Caco-2 (cell line): ENCODE data around the gene UBE2D4. TPM values are rescaled to one million over a fixed set of nuclear protein-coding genes. Genes with fewer than 3 reads are reported as not detected.
A peak's percentile ranks its signal among the peaks of the same experiment; 100 is the strongest.

Experiments
- BruUV-seq: library from RNA; stranded (reverse); fragments of 400-500 nt; replicated peaks from 2 replicates; lab custom pipeline; 2021; lab: Mats Ljungman, UMichigan
- CTCF ChIA-PET: fragments of 300-600 bp; sonication (Branson Sonifier 250); formaldehyde crosslinking; loops from one replicate; lab custom pipeline; 2022; ENCODE audit warnings: antibody characterized with exemption; lab: Charles Lee
- POLR2A ChIA-PET: fragments of 300-600 bp; sonication (Branson Sonifier 250); formaldehyde crosslinking; loops from one replicate; lab custom pipeline; 2022; ENCODE audit warnings: antibody characterized with exemption; lab: Charles Lee
- DNase-seq, 2 experiments: peaks; one replicate each; pipeline versions ENCODE4 v3.0.0 to v3.0.0-alpha.2; 2020 to 2022
- H3K27me3 ChIP-seq: replicated peaks from 2 replicates; pipeline ENCODE4 v1.6.0; 2011; ENCODE audit warnings: low read length; ENCODE audit not compliant: control insufficient read depth, insufficient read depth
- H3K36me3 ChIP-seq: 2 replicates; pipeline ENCODE4 v1.5.1; 2011; ENCODE audit warnings: low read length; ENCODE audit not compliant: control insufficient read depth, insufficient read depth
- H3K4me1 ChIP-seq: fragments of 250-450 bp; sonication (Bioruptor Pico); 2 replicates; pipeline ENCODE4 v1.5.1; 2020; ENCODE audit warnings: mild to moderate bottlenecking
- H3K4me3 ChIP-seq: 2 replicates; pipeline ENCODE4 v1.5.1; 2011; ENCODE audit warnings: low read depth, mild to moderate bottlenecking, control low read depth, low read length
- H3K9me3 ChIP-seq: fragments of 250-450 bp; sonication (Bioruptor Pico); 2 replicates; pipeline ENCODE4 v1.5.1; 2020; ENCODE audit warnings: mild to moderate bottlenecking, moderate library complexity
- H3K27ac Mint-ChIP-seq: one replicate; pipeline ENCODE4 v1.8.0; 2022; ENCODE audit warnings: mixed read lengths; ENCODE audit not compliant: unreplicated experiment
- H3K27me3 Mint-ChIP-seq: one replicate; pipeline ENCODE4 v1.8.0; 2022; ENCODE audit warnings: mixed read lengths; ENCODE audit not compliant: insufficient read depth, unreplicated experiment
- H3K36me3 Mint-ChIP-seq: one replicate; pipeline ENCODE4 v1.8.0; 2022; ENCODE audit warnings: mild to moderate bottlenecking, mixed read lengths; ENCODE audit not compliant: insufficient read depth, unreplicated experiment
- H3K4me1 Mint-ChIP-seq: one replicate; pipeline ENCODE4 v1.8.0; 2022; ENCODE audit warnings: low read depth, mixed read lengths; ENCODE audit not compliant: unreplicated experiment
- H3K4me3 Mint-ChIP-seq: one replicate; pipeline ENCODE4 v1.8.0; 2022; ENCODE audit warnings: mild to moderate bottlenecking, moderate library complexity, mixed read lengths; ENCODE audit not compliant: unreplicated experiment
- H3K9me3 Mint-ChIP-seq: one replicate; pipeline ENCODE4 v1.8.0; 2022; ENCODE audit warnings: mixed read lengths; ENCODE audit not compliant: unreplicated experiment
- CTCF ChIP-seq, 2 experiments: fragments of 200-600 bp in 1 of 2; IDR thresholded peaks; 1 replicate in 1 of 2; 2 replicates in 1 of 2; pipeline versions ENCODE4 v1.5.1 to v1.8.0; 2011 to 2022; ENCODE audit warnings: antibody characterized with exemption in 1 of 2, control low read depth in 1 of 2, inconsistent platforms in 1 of 2, low read depth in 1 of 2, low read length in 1 of 2, mild to moderate bottlenecking in 1 of 2, moderate library complexity in 1 of 2; ENCODE audit not compliant: insufficient read depth in 1 of 2, severe bottlenecking in 1 of 2, unreplicated experiment in 1 of 2
- intact Hi-C: fragments of 100-400 bp; cut with micrococcal nuclease; formaldehyde crosslinking; loops from one replicate; pipeline ENCODE4 v1.10.0; 2022; ENCODE audit not compliant: unreplicated experiment
- total RNA-seq: library from RNA; stranded (reverse); gene quantifications from 2 replicates; pipeline ENCODE4 v1.2.3, GENCODE V29; 2022

Gene UBE2D4
- total RNA-seq, 1 experiment from 2014 or later, result 15.4 TPM

DNA sequence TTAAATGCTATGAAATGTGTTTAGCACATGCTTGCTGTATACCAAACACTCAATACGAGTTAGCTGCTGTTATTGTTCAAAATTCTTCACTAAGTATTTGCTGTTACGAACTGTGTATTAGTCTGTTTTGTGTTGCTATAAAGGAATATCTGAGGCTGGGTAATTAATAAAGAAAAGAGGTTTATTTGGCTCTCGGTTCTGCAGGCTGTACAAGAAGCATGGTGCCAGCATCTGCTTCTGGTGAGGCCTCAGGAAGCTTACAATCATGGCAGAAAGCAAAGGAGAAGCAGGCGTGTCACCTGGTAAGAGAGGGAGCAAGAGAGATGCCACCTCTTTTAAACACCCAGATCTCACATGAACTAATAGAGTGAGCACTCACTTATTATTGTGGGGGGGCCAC, 1.6 kb downstream of the UBE2D4 start:
- BruUV-seq, result no TSS peak
- CTCF ChIA-PET, result interaction anchor here (0.7 kb wide), 1 partner anchor 297 kb away, joined by 5 read pairs; no protein-coding TSS in a partner anchor
- DNase-seq, result no peak
- Histone ChIP-seq H3K4me1 (no peaks in the 10 kb centered on the region), H3K9me3 (no peaks in the 10 kb centered on the region), H3K36me3 (no peaks in the 10 kb centered on the region), H3K27me3 (no peaks in the 10 kb centered on the region), H3K4me3 (no peak overlapping the region)
- no peak overlapping the region for H3K27ac Mint-ChIP-seq
- POLR2A ChIA-PET, result interaction anchor here (0.6 kb wide), 1 partner anchor 345 kb away, joined by 3 read pairs; the partner anchor contains the start of gene STK17A
- H3K36me3 Mint-ChIP-seq, result peaks cover 7% of the 10 kb centered on the region
- no peaks in the 10 kb centered on the region for H3K27me3 Mint-ChIP-seq
- no peak for TF ChIP-seq CTCF (IDR thresholded peaks at IDR 0.05; ENCODE audit: insufficient read depth in 1 of 2, low read depth in 1 of 2, low read length in 1 of 2, severe bottlenecking in 1 of 2, unreplicated experiment in 1 of 2)
- H3K9me3 Mint-ChIP-seq, result no peaks in the 10 kb centered on the region
- H3K4me1 Mint-ChIP-seq, result no peaks in the 10 kb centered on the region
- no peak overlapping the region for H3K4me3 Mint-ChIP-seq
- intact Hi-C loops, result no loop called here

DNA sequence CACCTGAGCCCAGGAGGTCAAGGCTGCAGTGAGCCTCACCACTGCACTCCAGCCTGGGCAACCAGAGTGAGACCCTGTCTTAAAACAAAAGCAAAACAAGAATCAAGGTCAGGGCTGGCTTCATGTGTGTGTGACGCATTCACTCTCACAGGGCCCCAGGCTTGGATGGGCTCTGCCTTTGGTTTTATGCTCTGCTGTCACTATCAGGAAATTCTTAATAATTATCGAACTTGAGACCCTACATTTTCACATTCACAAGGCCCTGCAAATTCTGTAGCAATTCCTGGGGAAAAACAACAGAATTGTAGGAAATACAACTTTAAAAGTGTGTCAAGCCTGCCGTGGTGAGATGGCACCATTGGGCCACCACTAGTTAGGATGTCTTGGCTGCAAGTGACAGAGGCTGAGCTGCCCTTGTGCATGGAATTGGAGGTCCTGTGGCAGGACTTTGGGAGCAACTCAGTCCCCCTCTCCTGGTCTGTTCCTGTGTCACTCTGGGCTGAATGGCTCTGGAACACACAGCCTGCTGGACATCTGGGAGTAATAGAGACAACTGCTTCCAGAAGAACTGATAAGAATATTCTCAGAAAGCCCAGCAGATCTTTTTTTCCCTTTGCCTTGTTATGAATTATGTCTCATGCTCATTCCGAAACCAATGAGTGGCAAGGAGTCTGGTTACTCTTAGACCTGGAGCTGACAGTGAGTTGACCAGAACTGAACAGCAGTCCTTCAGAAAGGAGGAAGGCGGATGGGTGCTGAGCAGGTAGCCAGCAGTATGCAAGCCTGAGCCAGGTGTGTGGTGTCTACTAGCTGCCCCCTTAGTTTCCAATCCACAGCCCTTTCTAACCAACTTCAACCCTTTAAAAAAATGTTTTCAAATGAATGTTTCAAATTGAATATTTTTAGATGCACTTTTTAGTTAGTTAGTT, 3.6 kb downstream of the UBE2D4 start:
- H3K36me3 Mint-ChIP-seq, result peaks cover 7% of the 10 kb centered on the region
- Histone ChIP-seq H3K4me3 (no peak overlapping the region), H3K27me3 (no peaks in the 10 kb centered on the region), H3K4me1 (no peaks in the 10 kb centered on the region), H3K36me3 (no peaks in the 10 kb centered on the region), H3K9me3 (no peaks in the 10 kb centered on the region)
- no peaks in the 10 kb centered on the region for H3K27me3 Mint-ChIP-seq
- POLR2A ChIA-PET, result no interaction called here
- no peaks in the 10 kb centered on the region for H3K4me1 Mint-ChIP-seq
- no peaks in the 10 kb centered on the region for H3K9me3 Mint-ChIP-seq
- CTCF ChIA-PET, result no interaction called here
- peak in 1 of 2 experiments; percentile 7 for DNase-seq
- no peak overlapping the region for H3K27ac Mint-ChIP-seq
- H3K4me3 Mint-ChIP-seq, result no peak overlapping the region
- no TSS peak for BruUV-seq
- intact Hi-C loops, result no loop called here
- TF ChIP-seq CTCF (IDR thresholded peaks at IDR 0.05; ENCODE audit: insufficient read depth in 1 of 2, low read depth in 1 of 2, low read length in 1 of 2, severe bottlenecking in 1 of 2, unreplicated experiment in 1 of 2), result no peak

- no peaks in the 10 kb centered on the region for H3K4me1 Mint-ChIP-seq
- no peaks in the 10 kb centered on the region for H3K36me3 ChIP-seq
- POLR2A ChIA-PET, result no interaction called here
- intact Hi-C loops, result no loop called here
- no peak for TF ChIP-seq CTCF (IDR thresholded peaks at IDR 0.05; ENCODE audit: insufficient read depth in 1 of 2, low read depth in 1 of 2, low read length in 1 of 2, severe bottlenecking in 1 of 2, unreplicated experiment in 1 of 2)
- H3K4me1 ChIP-seq, result no peaks in the 10 kb centered on the region
- H3K4me3 ChIP-seq, result no peak overlapping the region
- peak in 1 of 2 experiments; percentile 1 for DNase-seq
- no peaks in the 10 kb centered on the region for H3K27me3 Mint-ChIP-seq
- CTCF ChIA-PET, result no interaction called here
- H3K27me3 ChIP-seq, result no peaks in the 10 kb centered on the region
- no peak overlapping the region for H3K27ac Mint-ChIP-seq
- peaks cover 6% of the 10 kb centered on the region for H3K36me3 Mint-ChIP-seq
- no TSS peak for BruUV-seq
- no peak overlapping the region for H3K4me3 Mint-ChIP-seq
- no peaks in the 10 kb centered on the region for H3K9me3 Mint-ChIP-seq
- H3K9me3 ChIP-seq, result no peaks in the 10 kb centered on the region
Measured at GRCh38 chr7:43931346-43931745, 5.1 kb downstream of the UBE2D4 start.
